HEK293 (cell line): Measurements from ENCODE around the gene GUSB.

Experiments
- CTCF ChIA-PET: fragments of 350-600 bp; formaldehyde crosslinking; extraction: SDS; loops from one replicate; lab custom pipeline; 2021; ENCODE audit warnings: antibody characterized with exemption; lab: Yijun Ruan, JAX
- POLR2A ChIA-PET: fragments of 300-600 bp; formaldehyde crosslinking; extraction: SDS; loops from one replicate; lab custom pipeline; 2020; ENCODE audit warnings: antibody characterized with exemption, inconsistent platforms; lab: Yijun Ruan, JAX
- H3K27ac ChIP-seq: fragments of 200-500 bp; sonication (Bioruptor generic); 2 replicates; pipeline ENCODE4 v1.5.1; 2014; ENCODE audit warnings: low read depth, low read length, control low read depth, inconsistent platforms; ENCODE audit errors: extremely low read depth
- H3K36me3 ChIP-seq, 2 experiments: fragments of 200-500 bp in 1 of 2; sonication (Bioruptor generic) in 1 of 2; 1 replicate in 1 of 2; 2 replicates in 1 of 2; pipeline ENCODE4 v1.5.1; 2014 to 2017; ENCODE audit warnings: inconsistent platforms in 2 of 2, low read length in 2 of 2; ENCODE audit not compliant: control insufficient read depth in 2 of 2, insufficient read depth in 1 of 2
- H3K4me1 ChIP-seq: fragments of 200-500 bp; sonication (Bioruptor generic); 2 replicates; pipeline ENCODE4 v1.5.1; 2014; ENCODE audit warnings: mild to moderate bottlenecking, low read length, inconsistent platforms; ENCODE audit not compliant: control insufficient read depth, insufficient read depth
- H3K4me3 ChIP-seq: 2 replicates; pipeline ENCODE4 v1.5.1; 2011; ENCODE audit warnings: low read depth, mild to moderate bottlenecking, control low read depth, low read length, moderate library complexity
- H3K9me3 ChIP-seq: fragments of 200-500 bp; sonication (Bioruptor generic); 2 replicates; pipeline ENCODE4 v1.5.1; 2014; ENCODE audit warnings: low read depth, low read length, inconsistent platforms; ENCODE audit not compliant: control insufficient read depth, insufficient read depth
- BCL6B ChIP-seq: fragments of 450-650 bp; formaldehyde crosslinking; IDR thresholded peaks from 2 replicates; pipeline ENCODE4 v1.5.1; 2017; ENCODE audit warnings: missing biosample characterization, missing genetic modification characterization
- EGR2 ChIP-seq: fragments of 450-650 bp; formaldehyde crosslinking; IDR thresholded peaks from 2 replicates; pipeline ENCODE4 v1.5.1; 2016; ENCODE audit warnings: low read depth, missing biosample characterization, missing genetic modification characterization
- HIC1 ChIP-seq: fragments of 450-650 bp; formaldehyde crosslinking; IDR thresholded peaks from 2 replicates; pipeline ENCODE4 v1.5.1; 2016; ENCODE audit warnings: missing biosample characterization, missing genetic modification characterization
- KLF17 ChIP-seq: fragments of 450-650 bp; formaldehyde crosslinking; IDR thresholded peaks from 2 replicates; pipeline ENCODE4 v1.5.1; 2016; ENCODE audit warnings: missing biosample characterization, missing genetic modification characterization
- PRDM2 ChIP-seq: fragments of 450-650 bp; formaldehyde crosslinking; IDR thresholded peaks from 2 replicates; pipeline ENCODE4 v1.5.1; 2016; ENCODE audit warnings: missing biosample characterization, missing genetic modification characterization, borderline replicate concordance
- RBAK ChIP-seq: fragments of 450-650 bp; formaldehyde crosslinking; IDR thresholded peaks from 2 replicates; pipeline ENCODE4 v1.5.1; 2016; ENCODE audit warnings: missing biosample characterization, missing genetic modification characterization
- SCRT1 ChIP-seq: fragments of 450-650 bp; formaldehyde crosslinking; IDR thresholded peaks from 2 replicates; pipeline ENCODE4 v1.5.1; 2016; ENCODE audit warnings: missing biosample characterization, missing genetic modification characterization, borderline replicate concordance
- ZNF138 ChIP-seq: fragments of 450-650 bp; formaldehyde crosslinking; IDR thresholded peaks from 2 replicates; pipeline ENCODE4 v1.5.1; 2016; ENCODE audit warnings: missing biosample characterization, missing genetic modification characterization, borderline replicate concordance
- ZNF155 ChIP-seq: fragments of 450-650 bp; formaldehyde crosslinking; IDR thresholded peaks from 2 replicates; pipeline ENCODE4 v1.5.1; 2016; ENCODE audit warnings: missing biosample characterization, missing genetic modification characterization
- ZNF157 ChIP-seq: fragments of 450-650 bp; formaldehyde crosslinking; IDR thresholded peaks from 2 replicates; pipeline ENCODE4 v1.5.1; 2016; ENCODE audit warnings: missing biosample characterization, missing genetic modification characterization
- ZNF292 ChIP-seq: fragments of 450-650 bp; formaldehyde crosslinking; IDR thresholded peaks from 2 replicates; pipeline ENCODE4 v1.5.1; 2016; ENCODE audit warnings: low read depth, missing biosample characterization, missing genetic modification characterization, borderline replicate concordance
- ZNF416 ChIP-seq: fragments of 450-650 bp; formaldehyde crosslinking; IDR thresholded peaks from 2 replicates; pipeline ENCODE4 v1.5.1; 2016; ENCODE audit warnings: missing biosample characterization, missing genetic modification characterization
- ZNF473 ChIP-seq: fragments of 450-650 bp; formaldehyde crosslinking; IDR thresholded peaks from 2 replicates; pipeline ENCODE4 v1.5.1; 2017; ENCODE audit warnings: missing biosample characterization, missing genetic modification characterization
- ZNF513 ChIP-seq: fragments of 450-650 bp; IDR thresholded peaks from 2 replicates; pipeline ENCODE4 v1.5.1; 2018; ENCODE audit warnings: missing biosample characterization, missing genetic modification characterization
- ZNF596 ChIP-seq: fragments of 450-650 bp; IDR thresholded peaks from 2 replicates; pipeline ENCODE4 v1.5.0; 2018; ENCODE audit warnings: missing biosample characterization, mild to moderate bottlenecking, missing genetic modification characterization, moderate library complexity
- ZNF645 ChIP-seq: fragments of 450-650 bp; formaldehyde crosslinking; IDR thresholded peaks from 2 replicates; pipeline ENCODE4; 2016; ENCODE audit warnings: missing biosample characterization, missing genetic modification characterization
- ZNF654 ChIP-seq: fragments of 450-650 bp; formaldehyde crosslinking; IDR thresholded peaks from 2 replicates; pipeline ENCODE4 v1.5.1; 2016; ENCODE audit warnings: low read depth, missing biosample characterization, missing genetic modification characterization
- ZNF664 ChIP-seq: fragments of 450-650 bp; formaldehyde crosslinking; IDR thresholded peaks from 2 replicates; pipeline ENCODE4 v1.5.1; 2016; ENCODE audit warnings: missing biosample characterization, missing genetic modification characterization
- ZNF692 ChIP-seq: fragments of 450-650 bp; formaldehyde crosslinking; IDR thresholded peaks from 2 replicates; pipeline ENCODE4 v1.5.1; 2016; ENCODE audit warnings: missing biosample characterization, missing genetic modification characterization
- ZSCAN16 ChIP-seq: fragments of 450-650 bp; formaldehyde crosslinking; IDR thresholded peaks from 2 replicates; pipeline ENCODE4 v1.5.1; 2016; ENCODE audit warnings: missing biosample characterization, missing genetic modification characterization
- ZSCAN23 ChIP-seq: fragments of 450-650 bp; formaldehyde crosslinking; IDR thresholded peaks from 2 replicates; pipeline ENCODE4 v1.5.1; 2016; ENCODE audit warnings: missing biosample characterization, missing genetic modification characterization

Gene GUSB

GRCh38 chr7:65972976-65973375 is 9.0 kb downstream of the GUSB start:
- Histone ChIP-seq H3K9me3 (no peaks in the 10 kb centered on the region), H3K27ac (no peak overlapping the region), H3K36me3 (peaks cover 50 to 79% of the 10 kb centered on the region in 2 experiments; a peak in 2 of 3 replicates), H3K4me3 (no peak overlapping the region), H3K4me1 (no peaks in the 10 kb centered on the region)
- ChIA-PET CTCF (no interaction called here), POLR2A (no interaction called here)
- no peak for TF ChIP-seq HIC1
- no peak for TF ChIP-seq KLF17 (tag by site-specific recombination)
- TF ChIP-seq SCRT1, result no peak
- TF ChIP-seq ZSCAN23 (tag by site-specific recombination), result no peak
- TF ChIP-seq ZNF664 (tag by site-specific recombination), result no peak
- TF ChIP-seq ZSCAN16, result no peak
- no peak for TF ChIP-seq ZNF138 (tag by site-specific recombination)
- TF ChIP-seq BCL6B (tag by site-specific recombination), result no peak
- TF ChIP-seq ZNF596 (tag by site-specific recombination), result no peak
- TF ChIP-seq ZNF645 (tag by site-specific recombination), result no peak
- TF ChIP-seq RBAK (tag by site-specific recombination), result no peak
- TF ChIP-seq ZNF692 (tag by site-specific recombination), result no peak
- no peak for TF ChIP-seq ZNF513
- TF ChIP-seq ZNF416 (tag by site-specific recombination), result no peak
- TF ChIP-seq ZNF155 (tag by site-specific recombination), result no peak
- TF ChIP-seq, all 188 proteins: peak for 0

GRCh38 chr7:65971021-65971420 is 11.0 kb downstream of the GUSB start:
- Histone ChIP-seq H3K36me3 (peaks cover 52 to 91% of the 10 kb centered on the region in 2 experiments; a peak in 2 of 3 replicates), H3K27ac (no peak overlapping the region), H3K9me3 (no peaks in the 10 kb centered on the region), H3K4me1 (no peaks in the 10 kb centered on the region), H3K4me3 (no peak overlapping the region)
- POLR2A ChIA-PET, result no interaction called here
- CTCF ChIA-PET, result no interaction called here
- TF ChIP-seq ZNF654 (no peak), ZNF473 (tag by site-specific recombination) (no peak), EGR2 (tag by site-specific recombination) (no peak), ZNF157 (no peak), ZNF292 (no peak), ZNF155 (tag by site-specific recombination) (no peak), PRDM2 (no peak)
